Motor neuron (in vitro differentiated cells): Measurements from ENCODE around the gene FOXK1. TPM values are rescaled to one million over a fixed set of nuclear protein-coding genes. Genes with fewer than 3 reads are reported as not detected.
A peak's percentile ranks its signal among the peaks of the same experiment; 100 is the strongest.

ENCODE experiments used
- ATAC-seq, 8 experiments: fragments of 200-7000 bp; cut with Tn5 transposase; replicated peaks in 6 of 8; 2 replicates each; pipeline ENCODE4 v1.8.0; 2021; ENCODE audit warnings: mild to moderate bottlenecking in 8 of 8, moderate library complexity in 8 of 8
- H3K27ac ChIP-seq, 2 donors: fragments of 250-450 bp; sonication (Bioruptor Pico); 2 replicates each; pipeline ENCODE4 v1.9.0; 2021; ENCODE audit warnings: antibody characterized with exemption in 2 of 2, mild to moderate bottlenecking in 2 of 2, moderate library complexity in 1 of 2
- H3K4me1 ChIP-seq, 2 donors: fragments of 250-450 bp; sonication (Bioruptor Pico); replicated peaks in 1 of 2; 2 replicates each; pipeline ENCODE4 v1.6.1; 2021; ENCODE audit warnings: antibody characterized with exemption in 2 of 2, mild to moderate bottlenecking in 2 of 2, moderate library complexity in 1 of 2
- H3K4me3 ChIP-seq, 5 donors: fragments of 250-450 bp; sonication (Bioruptor Pico); 2 replicates each; pipeline ENCODE4 v1.9.0; 2021; ENCODE audit warnings: antibody characterized with exemption in 5 of 5, mild to moderate bottlenecking in 5 of 5, moderate library complexity in 4 of 5
- WGBS, 10 experiments: fragments of 450-650 bp; shearing (Covaris generic); methylation state at CpG; one replicate each; pipeline ENCODE4 v1.0.0; 2022; 5-methylcytosine and 5-hydroxymethylcytosine counted together
- in situ Hi-C, 9 experiments: fragments of 400-800 bp; cut with MboI; loops; one replicate each; pipeline ENCODE4 v1.15.0; 2021; ENCODE audit warnings: low sequenced_read_pairs in 9 of 9, low pct_unique_long_range_greater_than_20kb in 2 of 9; ENCODE audit not compliant: unreplicated experiment in 9 of 9
- total RNA-seq, 8 experiments: library from RNA; unstranded; fragments of 300-600 nt; gene quantifications; 2 replicates each; pipeline versions ENCODE4 v1.2.3 to v1.2.4, GENCODE V29; 2022

Gene FOXK1
- total RNA-seq, 8 experiments from 2014 or later = 14.8 to 61.7 (median 24.5) TPM

DNA sequence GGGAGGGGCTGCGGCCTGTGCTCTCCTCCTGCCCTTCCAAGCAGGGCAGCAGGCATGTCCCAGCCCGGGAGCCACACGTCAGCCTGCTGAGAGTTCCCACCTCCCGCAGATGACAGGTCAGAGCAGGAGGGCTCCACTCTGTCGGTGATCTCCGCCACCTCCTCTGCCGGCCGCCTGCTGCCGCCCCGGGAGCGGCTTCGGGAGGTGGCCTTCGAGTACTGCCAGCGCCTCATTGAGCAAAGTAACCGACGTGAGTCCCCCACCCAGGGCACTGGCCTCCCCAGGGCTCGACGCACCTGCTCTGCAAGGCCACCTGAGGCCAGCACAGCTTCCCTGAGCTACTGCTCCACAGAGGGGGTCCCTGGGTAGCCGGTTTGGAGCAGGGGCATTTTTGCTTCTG is 102.7 kb downstream of the FOXK1 start:
- no peak overlapping the region for H3K27ac ChIP-seq
- H3K4me1 ChIP-seq = no peaks in the 10 kb centered on the region
- no CpG with 5 or more reads among the region's 19 CpGs for WGBS, 10 experiments
- no peak overlapping the region for H3K4me3 ChIP-seq
- in situ Hi-C loops = loop anchor here in 1 of 9 experiments (25.0 kb wide), 1 partner anchor 303 kb away; no protein-coding TSS in a partner anchor
- no peak for ATAC-seq

DNA sequence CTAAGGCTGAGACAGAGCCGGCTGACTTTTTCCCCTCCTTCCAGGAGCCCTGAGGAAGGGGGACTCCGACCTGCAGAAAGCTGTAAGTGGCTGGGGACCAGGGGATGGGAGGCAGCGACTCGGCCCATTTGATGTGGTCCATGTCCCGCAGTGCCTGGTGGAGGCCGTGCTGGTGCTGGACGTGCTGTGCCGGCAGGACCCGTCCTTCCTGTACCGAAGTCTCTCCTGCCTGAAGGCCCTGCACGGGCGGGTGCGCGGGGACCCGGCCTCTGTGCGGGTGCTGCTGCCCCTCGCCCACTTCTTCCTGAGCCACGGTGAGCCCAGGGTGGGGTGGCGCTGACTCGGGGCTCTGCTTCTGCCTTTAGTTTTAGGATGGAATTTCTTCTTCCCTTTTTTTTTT is 103.3 kb downstream of the FOXK1 start:
- 68 to 100% (median 88%) methylated on average over 1 to 3 of the region's 20 CpGs; no CpG with 5 or more reads in 6 of the 10 experiments for WGBS, 10 experiments
- no peak overlapping the region for H3K4me3 ChIP-seq
- no peak for ATAC-seq

DNA sequence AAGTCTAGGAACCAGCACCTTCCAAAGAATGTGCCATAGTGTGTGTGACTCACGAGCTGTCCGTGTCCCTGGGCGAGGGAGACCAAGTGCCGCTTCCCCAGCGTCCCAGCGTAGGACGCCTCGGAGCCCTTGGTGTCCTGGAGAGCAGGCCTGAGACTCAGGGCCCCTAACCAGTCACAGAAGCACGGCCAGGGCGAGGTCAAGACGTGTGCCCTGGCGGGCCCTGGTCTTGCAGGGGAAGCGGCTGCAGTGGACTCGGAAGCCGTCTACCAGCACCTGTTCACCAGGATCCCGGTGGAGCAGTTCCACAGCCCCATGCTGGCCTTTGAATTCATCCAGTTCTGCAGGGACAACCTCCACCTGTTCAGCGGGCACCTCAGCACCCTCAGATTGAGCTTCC is 103.9 kb downstream of the FOXK1 start:
- no peak for ATAC-seq
- H3K4me1 ChIP-seq = no peaks in the 10 kb centered on the region
- in situ Hi-C loops = loop anchor here in 1 of 9 experiments (25.0 kb wide), 1 partner anchor 301 kb away; no protein-coding TSS in a partner anchor
- H3K4me3 ChIP-seq = no peak overlapping the region
- WGBS, 10 experiments = 100% methylated on average over 1 to 6 of the region's 17 CpGs; no CpG with 5 or more reads in 8 of the 10 experiments
- no peak overlapping the region for H3K27ac ChIP-seq

More for the DNA sequence above, 103.3 kb downstream of the FOXK1 start:
- no peak overlapping the region for H3K27ac ChIP-seq
- in situ Hi-C loops = loop anchor here in 1 of 9 experiments (25.0 kb wide), 1 partner anchor 302 kb away; no protein-coding TSS in a partner anchor
- H3K4me1 ChIP-seq = no peaks in the 10 kb centered on the region

DNA sequence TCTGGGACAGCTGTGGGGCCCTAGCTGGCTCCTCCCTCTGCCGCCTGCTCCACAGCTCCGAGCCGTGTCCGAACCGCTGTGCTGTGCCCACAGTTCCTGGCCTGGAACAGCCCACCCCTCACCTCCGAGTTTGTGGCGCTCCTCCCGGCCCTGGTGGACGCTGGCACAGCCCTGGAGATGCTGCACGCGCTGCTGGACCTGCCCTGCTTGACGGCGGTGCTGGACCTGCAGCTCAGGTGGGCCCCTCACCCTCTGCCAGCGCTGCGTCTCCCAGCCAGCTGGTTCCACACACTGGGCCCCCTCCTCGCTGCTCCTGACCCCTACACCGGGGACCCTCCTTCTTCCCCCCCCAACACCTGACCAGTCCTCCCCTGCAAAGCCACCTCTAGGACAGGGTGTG is 105.4 kb downstream of the FOXK1 start:
- H3K27ac ChIP-seq = no peak overlapping the region
- in situ Hi-C loops = loop anchor here in 1 of 9 experiments (25.0 kb wide), 1 partner anchor 300 kb away; no protein-coding TSS in a partner anchor
- H3K4me3 ChIP-seq = no peak overlapping the region
- 85% methylated on average over 4 of the region's 17 CpGs; no CpG with 5 or more reads in 9 of the 10 experiments for WGBS, 10 experiments
- H3K4me1 ChIP-seq = peaks cover 0 to 2% of the 10 kb centered on the region in 2 donors
- ATAC-seq = no peak

DNA sequence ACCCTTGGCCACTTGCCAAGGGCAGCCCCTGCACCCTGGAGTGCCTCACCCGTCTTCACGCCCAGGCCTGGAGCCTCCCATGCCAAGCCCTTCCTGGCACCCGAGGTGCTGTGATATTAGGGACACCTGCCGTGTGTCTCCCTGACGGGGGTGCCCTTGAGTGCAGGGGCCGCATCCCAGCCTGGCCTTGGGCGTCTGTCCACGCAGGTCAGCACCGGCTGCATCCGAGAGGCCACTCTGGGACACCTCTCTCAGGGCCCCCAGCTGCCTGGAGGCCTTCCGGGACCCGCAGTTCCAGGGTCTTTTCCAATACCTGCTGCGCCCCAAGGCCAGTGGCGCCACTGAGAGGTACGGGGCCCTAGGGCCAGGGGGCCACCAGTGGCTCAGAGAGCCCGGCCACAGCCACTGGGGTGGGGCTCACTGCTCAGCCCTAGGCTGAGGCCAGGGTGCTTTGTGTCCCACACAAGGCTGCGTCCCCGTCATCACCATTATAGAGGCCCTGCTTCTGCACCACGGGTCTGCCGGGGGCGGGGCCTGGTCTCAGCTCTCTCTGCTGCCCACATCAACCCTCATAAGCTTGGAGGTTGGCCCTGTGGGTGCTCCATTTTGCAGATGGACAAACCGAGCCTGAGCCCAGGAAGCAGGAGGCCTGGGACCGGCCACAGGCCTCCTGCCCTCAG is 106.0 kb downstream of the FOXK1 start:
- Histone ChIP-seq H3K4me1 (peaks cover 4 to 8% of the 10 kb centered on the region in 2 donors), H3K27ac (no peak overlapping the region), H3K4me3 (no peak overlapping the region)
- no peak for ATAC-seq
- 75 to 100% methylated on average over 3 to 4 of the region's 23 CpGs; no CpG with 5 or more reads in 8 of the 10 experiments for WGBS, 10 experiments
- in situ Hi-C loops = loop anchor here in 1 of 9 experiments (25.0 kb wide), 1 partner anchor 299 kb away; no protein-coding TSS in a partner anchor

DNA sequence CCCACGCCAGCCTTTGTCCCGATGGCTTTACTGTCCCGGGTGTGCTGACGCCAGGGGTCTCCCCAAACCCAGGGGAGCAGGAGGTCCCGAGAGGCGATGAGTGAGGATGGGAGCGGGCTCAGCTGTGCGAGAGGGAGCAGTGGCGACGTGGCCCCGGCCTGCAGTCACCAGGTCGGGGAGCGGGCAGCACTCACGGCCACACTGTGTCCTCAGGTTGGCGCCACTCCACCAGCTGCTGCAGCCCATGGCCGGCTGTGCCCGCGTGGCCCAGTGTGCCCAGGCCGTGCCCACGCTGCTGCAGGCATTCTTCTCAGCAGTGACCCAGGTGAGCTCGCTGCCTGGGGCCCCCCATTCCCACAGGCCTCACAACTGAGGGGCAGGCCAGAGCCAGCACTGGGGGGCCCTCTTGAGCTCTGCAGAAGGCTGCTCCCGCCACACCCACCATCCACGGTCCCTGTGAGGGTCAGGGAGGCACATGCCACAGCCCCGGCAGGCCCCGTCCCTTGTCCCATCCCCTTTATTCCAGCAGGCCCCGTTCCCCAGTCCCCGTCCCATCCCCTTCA is 106.6 kb downstream of the FOXK1 start:
- in situ Hi-C loops = loop anchor here in 1 of 9 experiments (25.0 kb wide), 1 partner anchor 299 kb away; no protein-coding TSS in a partner anchor
- H3K4me3 ChIP-seq = no peak overlapping the region
- WGBS, 10 experiments = 92 to 100% (median 100%) methylated on average over 1 to 12 of the region's 27 CpGs; no CpG with 5 or more reads in 6 of the 10 experiments
- no peak for ATAC-seq
- peaks cover 4 to 8% of the 10 kb centered on the region in 2 donors for H3K4me1 ChIP-seq
- no peak overlapping the region for H3K27ac ChIP-seq

DNA sequence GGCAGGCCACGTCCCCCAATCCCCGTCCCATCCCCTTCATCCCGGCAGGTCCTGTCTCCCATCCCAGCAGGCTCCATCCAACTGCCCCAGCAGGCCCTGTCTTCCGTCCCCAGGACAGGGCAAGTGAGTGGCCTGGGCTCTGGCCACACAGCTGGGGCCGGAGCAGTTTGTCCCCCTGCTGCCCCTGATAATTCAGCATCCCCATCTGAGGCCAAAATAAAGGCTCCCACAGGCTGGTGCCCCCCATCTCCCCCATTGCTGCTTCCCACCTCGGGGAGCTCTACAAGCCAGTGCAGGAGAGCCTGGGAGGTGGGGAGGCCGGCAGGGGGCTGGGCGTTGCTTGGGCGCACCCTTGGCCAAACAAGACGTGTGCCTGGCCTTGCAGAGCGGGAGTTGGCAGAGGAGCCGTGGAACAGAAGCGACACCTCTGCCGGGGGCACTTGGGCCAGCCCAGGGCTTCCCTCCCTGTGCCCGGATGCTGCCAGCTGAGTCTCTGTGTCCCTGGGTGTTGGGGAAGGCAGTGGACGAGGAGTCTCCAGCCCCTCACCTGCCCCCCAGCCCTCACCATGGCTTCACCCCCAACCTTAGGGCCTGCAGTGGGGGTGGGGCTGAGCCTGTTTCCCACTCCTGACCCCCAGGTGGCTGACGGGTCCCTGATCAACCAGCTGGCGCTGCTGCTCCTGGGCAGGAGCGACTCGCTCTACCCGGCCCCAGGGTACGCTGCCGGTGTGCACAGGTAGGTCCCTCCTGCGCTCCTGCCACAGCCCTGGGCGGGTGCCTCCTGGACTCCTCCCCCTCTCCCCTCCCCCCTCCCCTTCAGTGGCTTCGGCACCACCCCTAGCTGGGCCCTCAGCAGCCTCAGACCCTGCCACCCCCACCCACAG is 107.3 kb downstream of the FOXK1 start:
- H3K4me3 ChIP-seq = no peak overlapping the region
- peaks cover 4 to 8% of the 10 kb centered on the region in 2 donors for H3K4me1 ChIP-seq
- WGBS, 10 experiments = 100% methylated on average over 2 of the region's 26 CpGs; no CpG with 5 or more reads in 9 of the 10 experiments
- in situ Hi-C loops = loop anchor here in 2 of 9 experiments (10.0 to 25.0 kb wide), 2 partner anchors 295 to 298 kb away; no protein-coding TSS in a partner anchor
- no peak overlapping the region for H3K27ac ChIP-seq
- ATAC-seq = no peak

DNA sequence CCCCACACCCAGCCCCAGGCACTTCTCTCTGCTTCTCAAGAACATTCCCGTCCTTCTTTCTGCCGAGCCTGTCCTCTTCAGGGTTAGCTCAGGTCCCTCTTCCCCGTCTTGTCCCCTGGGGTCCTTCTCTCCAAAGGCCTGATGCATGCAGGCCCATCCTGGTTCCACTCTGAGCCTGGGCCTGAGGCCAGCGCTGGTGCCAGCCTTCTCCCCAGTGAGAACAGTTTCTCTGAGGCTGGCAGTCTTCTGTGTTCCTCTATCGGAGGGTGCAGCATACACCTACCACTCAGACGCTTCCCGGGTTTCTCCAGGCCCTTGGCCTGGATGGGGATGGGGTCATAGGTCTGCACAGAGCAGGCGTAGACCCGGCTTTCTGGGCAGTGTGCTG is 108.0 kb downstream of the FOXK1 start:
- no peak overlapping the region for H3K27ac ChIP-seq
- ATAC-seq = no peak
- no peak overlapping the region for H3K4me3 ChIP-seq
- peaks cover 4 to 8% of the 10 kb centered on the region in 2 donors for H3K4me1 ChIP-seq
- 20 to 100% (median 75%) methylated on average over 1 to 4 of the region's 9 CpGs; no CpG with 5 or more reads in 6 of the 10 experiments for WGBS, 10 experiments
- in situ Hi-C loops = loop anchor here in 2 of 9 experiments (10.0 to 25.0 kb wide), 2 partner anchors 295 to 297 kb away; no protein-coding TSS in a partner anchor

DNA sequence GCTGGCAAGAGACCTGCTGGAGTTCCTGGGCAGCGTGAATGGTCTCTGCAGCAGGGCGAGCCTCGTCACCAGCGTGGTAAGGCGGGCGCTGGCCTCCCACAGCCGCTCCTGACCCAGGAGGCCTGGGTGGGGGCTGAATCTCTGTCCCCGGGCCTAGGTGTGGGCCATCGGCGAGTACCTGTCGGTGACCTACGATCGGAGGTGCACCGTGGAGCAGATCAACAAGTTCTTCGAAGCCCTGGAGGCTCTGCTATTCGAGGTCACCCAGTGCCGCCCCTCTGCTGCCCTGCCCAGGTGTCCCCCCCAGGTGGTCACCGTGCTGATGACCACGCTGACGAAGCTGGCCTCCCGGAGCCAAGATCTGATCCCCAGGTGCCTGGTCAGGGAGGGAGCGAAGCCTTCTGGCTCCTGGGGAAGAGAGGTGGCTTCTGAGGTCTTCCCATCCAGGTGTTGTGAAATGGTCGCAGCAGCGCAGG is 108.5 kb downstream of the FOXK1 start:
- H3K27ac ChIP-seq = no peak overlapping the region
- in situ Hi-C loops = loop anchor here in 2 of 9 experiments (10.0 to 25.0 kb wide), 2 partner anchors 294 to 297 kb away; no protein-coding TSS in a partner anchor
- ATAC-seq = no peak
- 70 to 100% (median 90%) methylated on average over 2 to 16 of the region's 24 CpGs; no CpG with 5 or more reads in 6 of the 10 experiments for WGBS, 10 experiments
- H3K4me3 ChIP-seq = no peak overlapping the region
- H3K4me1 ChIP-seq = peaks cover 4 to 8% of the 10 kb centered on the region in 2 donors

DNA sequence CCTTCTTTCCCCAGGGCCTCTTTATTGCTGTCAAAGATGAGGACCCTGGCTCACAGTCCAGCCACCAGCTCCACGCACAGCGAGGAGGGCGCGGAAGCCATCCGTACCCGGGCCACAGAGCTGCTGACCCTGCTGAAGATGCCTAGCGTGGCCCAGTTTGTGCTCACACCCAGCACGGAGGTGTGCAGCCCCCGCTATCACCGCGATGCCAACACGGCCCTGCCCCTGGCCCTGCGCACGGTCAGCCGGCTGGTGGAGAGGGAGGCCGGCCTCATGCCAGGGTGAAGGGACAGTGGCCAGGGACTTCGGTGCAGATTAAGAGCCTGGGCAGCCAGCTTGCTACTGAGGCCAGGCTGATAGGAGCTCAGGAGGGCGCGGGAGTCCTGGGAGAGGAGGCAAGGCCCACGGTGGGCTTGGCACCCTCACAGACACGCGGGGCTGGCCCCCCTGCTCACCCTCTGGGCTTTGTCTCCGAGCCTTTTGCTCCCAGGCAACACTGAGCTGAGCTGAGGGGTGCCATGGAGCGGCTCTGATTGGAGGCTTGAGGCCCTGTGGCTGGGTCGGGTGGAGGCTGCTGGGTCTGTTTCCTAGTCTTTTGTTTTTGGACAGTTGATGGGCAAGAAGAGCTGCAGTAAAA is 109.1 kb downstream of the FOXK1 start:
- Histone ChIP-seq H3K27ac (no peak overlapping the region), H3K4me1 (peaks cover 4 to 8% of the 10 kb centered on the region in 2 donors), H3K4me3 (no peak overlapping the region)
- peak in 1 of 8 experiments; percentile 5 for ATAC-seq
- in situ Hi-C loops = loop anchor here in 2 of 9 experiments (10.0 to 25.0 kb wide), 2 partner anchors 294 to 296 kb away; no protein-coding TSS in a partner anchor
- 70 to 100% (median 95%) methylated on average over 1 to 12 of the region's 25 CpGs; no CpG with 5 or more reads in 4 of the 10 experiments for WGBS, 10 experiments

DNA sequence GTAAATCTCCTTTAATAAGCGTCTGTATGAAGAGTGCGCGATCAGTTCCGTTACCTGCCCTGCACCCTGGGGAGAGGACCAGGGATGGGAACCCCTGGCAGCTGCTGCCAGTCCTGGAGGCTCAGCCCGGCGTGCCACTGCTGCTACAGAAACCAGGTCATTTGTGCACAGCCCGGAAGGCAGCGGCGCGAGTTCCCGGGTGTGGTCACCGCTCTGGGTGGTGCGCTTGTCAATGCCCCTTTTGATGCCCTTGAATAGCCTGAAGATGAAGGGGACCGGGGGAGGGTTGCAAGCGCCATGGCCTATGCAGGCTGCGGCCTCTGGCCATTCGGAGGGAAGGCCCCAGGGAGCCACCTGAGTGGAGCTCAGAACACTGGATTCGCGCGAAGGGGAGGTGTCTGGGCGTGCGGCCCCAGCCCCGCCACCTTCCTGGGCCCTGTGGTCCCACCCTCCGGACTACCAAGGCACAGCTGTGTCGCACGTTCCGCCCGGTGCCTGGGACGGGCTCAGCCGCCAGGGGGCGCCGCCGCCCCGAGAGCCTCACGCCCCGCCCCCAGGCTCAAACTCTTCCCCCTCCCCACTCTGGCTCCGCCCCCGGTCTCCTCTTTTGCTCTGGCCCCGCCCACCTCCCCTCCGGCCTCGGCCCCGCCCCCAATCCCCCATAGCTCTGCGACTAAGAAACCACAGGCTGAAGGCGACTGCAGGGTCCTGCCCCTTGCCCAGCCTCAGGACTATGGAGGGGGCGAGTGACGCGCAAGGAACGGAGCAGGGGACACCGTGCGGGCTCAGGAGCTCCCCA is 109.8 kb downstream of the FOXK1 start:
- ATAC-seq = peak; percentile 35 to 79 (median 74)
- Histone ChIP-seq H3K27ac (peak overlapping the region; percentile 21 to 53), H3K4me3 (peak overlapping the region; percentile 2 to 32 (median 23)), H3K4me1 (peaks cover 4 to 8% of the 10 kb centered on the region in 2 donors)
- WGBS, 10 experiments = 0 to 100% (median 52%) methylated on average over 1 to 11 of the region's 50 CpGs; no CpG with 5 or more reads in 6 of the 10 experiments
- in situ Hi-C loops = loop anchor here in 2 of 9 experiments (10.0 to 25.0 kb wide), 2 partner anchors 293 to 295 kb away; no protein-coding TSS in a partner anchor
